Upper lobe of left lung (tissue), 4 donors: Measurements from ENCODE around the gene CD34.

Source experiments
- POLR2AphosphoS5 ChIP-seq, 2 donors: sonication (generic); formaldehyde crosslinking; IDR thresholded peaks; one replicate each; pipeline ENCODE4 v1.5.1; 2017; ENCODE audit warnings: antibody characterized with exemption in 2 of 2
- TF ChIP-seq, protein P1 (sequence below), 6 experiments: fragments of 450-650 bp in 4 of 6; fragments of 200-600 bp in 2 of 6; sonication (generic) in 2 of 6; IDR thresholded peaks; one replicate each; pipeline ENCODE4 v1.5.1; 2016 to 2019; ENCODE audit warnings: antibody characterized with exemption in 6 of 6

- TF ChIP-seq POLR2AphosphoS5 (IDR thresholded peaks at IDR 0.05), result no peak
- TF ChIP-seq, protein P1, sequence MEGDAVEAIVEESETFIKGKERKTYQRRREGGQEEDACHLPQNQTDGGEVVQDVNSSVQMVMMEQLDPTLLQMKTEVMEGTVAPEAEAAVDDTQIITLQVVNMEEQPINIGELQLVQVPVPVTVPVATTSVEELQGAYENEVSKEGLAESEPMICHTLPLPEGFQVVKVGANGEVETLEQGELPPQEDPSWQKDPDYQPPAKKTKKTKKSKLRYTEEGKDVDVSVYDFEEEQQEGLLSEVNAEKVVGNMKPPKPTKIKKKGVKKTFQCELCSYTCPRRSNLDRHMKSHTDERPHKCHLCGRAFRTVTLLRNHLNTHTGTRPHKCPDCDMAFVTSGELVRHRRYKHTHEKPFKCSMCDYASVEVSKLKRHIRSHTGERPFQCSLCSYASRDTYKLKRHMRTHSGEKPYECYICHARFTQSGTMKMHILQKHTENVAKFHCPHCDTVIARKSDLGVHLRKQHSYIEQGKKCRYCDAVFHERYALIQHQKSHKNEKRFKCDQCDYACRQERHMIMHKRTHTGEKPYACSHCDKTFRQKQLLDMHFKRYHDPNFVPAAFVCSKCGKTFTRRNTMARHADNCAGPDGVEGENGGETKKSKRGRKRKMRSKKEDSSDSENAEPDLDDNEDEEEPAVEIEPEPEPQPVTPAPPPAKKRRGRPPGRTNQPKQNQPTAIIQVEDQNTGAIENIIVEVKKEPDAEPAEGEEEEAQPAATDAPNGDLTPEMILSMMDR (IDR thresholded peaks at IDR 0.05), result no peak
Measured at GRCh38 chr1:207883104-207883651, 27.7 kb downstream of the CD34 start.
